Omental fat pad (tissue), 4 donors: ENCODE results near the gene FZD1. TPM values are rescaled to one million over a fixed set of nuclear protein-coding genes. Genes with fewer than 3 reads are reported as not detected.

Experiments
- ATAC-seq: fragments of 150-250 bp; one replicate; pipeline ENCODE4 v1.9.1; 2016; ENCODE audit warnings: mild to moderate bottlenecking, moderate library complexity; ENCODE audit not compliant: low FRiP score
- DNase-seq: peaks from one replicate; pipeline ENCODE4 v3.0.0-alpha.2; 2019; ENCODE audit warnings: low spot score
- CTCF ChIP-seq, 3 donors: fragments of 450-650 bp; IDR thresholded peaks; one replicate each; pipeline ENCODE4 v1.5.1; 2016 to 2017; ENCODE audit warnings: antibody characterized with exemption in 3 of 3, mild to moderate bottlenecking in 3 of 3, moderate library complexity in 2 of 3
- total RNA-seq, 4 donors: library from RNA; depleted of rRNA; stranded (reverse); fragments of >200 nt; gene quantifications; one replicate each; pipeline ENCODE4 v1.1.0, GENCODE V29; 2016

FZD1 gene
- total RNA-seq, 4 donors from 2014 or later, result 8.0 to 19.7 (median 13.2) TPM

- no peak for TF ChIP-seq CTCF (IDR thresholded peaks at IDR 0.05)
- DNase-seq (no peak), ATAC-seq (no peak)
Measured at GRCh38 chr7:91320366-91321078, 56.3 kb downstream of the FZD1 start.
